SU-DHL-6 (cell line): ENCODE measurements around the gene ROMO1.
A peak's percentile ranks its signal among the peaks of the same experiment; 100 is the strongest.

ENCODE experiments used
- H2AFZ ChIP-seq: fragments of 200-600 bp; sonication (generic); 2 replicates; pipeline ENCODE4 v1.6.1; 2014; ENCODE audit warnings: low read depth, mild to moderate bottlenecking, moderate library complexity, mixed read lengths, antibody characterized with exemption, low read length; ENCODE audit not compliant: severe bottlenecking
- H3F3A ChIP-seq: fragments of 200-600 bp; shearing (Covaris generic); 2 replicates; pipeline ENCODE4 v1.6.0; 2016; ENCODE audit warnings: antibody characterized with exemption, mild to moderate bottlenecking; ENCODE audit not compliant: insufficient read depth
- H3K27ac ChIP-seq: fragments of 200-600 bp; sonication (generic); 2 replicates; pipeline ENCODE4 v1.5.1; 2016; ENCODE audit warnings: low read depth, mild to moderate bottlenecking, low read length, moderate library complexity, mixed read lengths
- H3K27me3 ChIP-seq: fragments of 200-600 bp; sonication (generic), shearing (Covaris generic); 2 replicates; pipeline ENCODE4 v1.6.0; 2014; ENCODE audit warnings: mild to moderate bottlenecking, low read length
- H3K36me3 ChIP-seq: fragments of 200-600 bp; sonication (generic); 2 replicates; pipeline ENCODE4 v1.6.1; 2014; ENCODE audit warnings: mild to moderate bottlenecking, low read length, mixed read lengths
- H3K4me2 ChIP-seq: fragments of 300-600, 200-600 bp; shearing (Covaris generic), sonication (generic); 2 replicates; pipeline ENCODE4 v1.6.0; 2014; ENCODE audit warnings: low read length, low read depth, mild to moderate bottlenecking; ENCODE audit not compliant: poor library complexity, severe bottlenecking
- H3K4me3 ChIP-seq: fragments of 200-600 bp; sonication (generic); 2 replicates; pipeline ENCODE4 v1.5.1; 2014; ENCODE audit warnings: antibody characterized with exemption, low read length, mild to moderate bottlenecking, mixed read lengths; ENCODE audit not compliant: insufficient read depth, poor library complexity, severe bottlenecking
- H3K79me2 ChIP-seq: fragments of 200-600 bp; sonication (generic); 2 replicates; pipeline ENCODE4 v1.6.1; 2014; ENCODE audit warnings: mild to moderate bottlenecking, low read length, moderate library complexity; ENCODE audit not compliant: insufficient read depth
- H3K9ac ChIP-seq: fragments of 200-600 bp; sonication (generic); 2 replicates; pipeline ENCODE4 v1.7.0; 2014; ENCODE audit warnings: mild to moderate bottlenecking, low read length
- H3K9me2 ChIP-seq: fragments of 200-600 bp; sonication (generic); replicated peaks from 2 replicates; pipeline ENCODE4 v1.6.1; 2014; ENCODE audit warnings: low read length; ENCODE audit not compliant: insufficient read depth
- H3K9me3 ChIP-seq: fragments of 200-600 bp; sonication (generic); 2 replicates; pipeline ENCODE4 v1.6.1; 2014; ENCODE audit warnings: low read length, mixed read lengths; ENCODE audit not compliant: insufficient read depth
- H4K20me1 ChIP-seq: fragments of 200-600 bp; sonication (generic); 2 replicates; pipeline ENCODE4 v1.6.1; 2014; ENCODE audit warnings: low read depth, mild to moderate bottlenecking, antibody characterized with exemption, low read length, moderate library complexity, mixed read lengths
- CTCF ChIP-seq: fragments of 200-600 bp; sonication (generic); IDR thresholded peaks from one replicate; pipeline ENCODE4 v1.5.1; 2017; ENCODE audit warnings: antibody characterized with exemption, mild to moderate bottlenecking, low read length, moderate library complexity; ENCODE audit not compliant: insufficient read depth, poor library complexity, severe bottlenecking
- EZH2phosphoT487 ChIP-seq: fragments of 200-600 bp; sonication (generic), shearing (Covaris generic); conservative IDR thresholded peaks from 2 replicates; pipeline ENCODE4 v1.6.1; 2018; ENCODE audit warnings: mild to moderate bottlenecking, antibody characterized with exemption, low read length, moderate library complexity, mixed read lengths

ROMO1 gene

GRCh38 chr20:35734777-35735649 lies 35.8 kb downstream of the ROMO1 start:
- no peaks in the 10 kb centered on the region for H3K9me3 ChIP-seq
- peaks cover 64% of the 10 kb centered on the region for H3F3A ChIP-seq
- H3K9ac ChIP-seq: no peak overlapping the region
- H2AFZ ChIP-seq: no peak overlapping the region
- H3K4me3 ChIP-seq: no peak overlapping the region
- H3K36me3 ChIP-seq: peaks cover 83% of the 10 kb centered on the region
- H4K20me1 ChIP-seq: peaks cover 85% of the 10 kb centered on the region
- no peaks in the 10 kb centered on the region for H3K9me2 ChIP-seq
- no peaks in the 10 kb centered on the region for H3K27me3 ChIP-seq
- H3K27ac ChIP-seq: no peak overlapping the region
- peak overlapping the region; percentile 6 for H3K4me2 ChIP-seq
- TF ChIP-seq CTCF: no peak
- H3K79me2 ChIP-seq: peaks cover 100% of the 10 kb centered on the region

- peaks cover 81% of the 10 kb centered on the region for H3K36me3 ChIP-seq
- H3K9me2 ChIP-seq: no peaks in the 10 kb centered on the region
- no peak overlapping the region for H2AFZ ChIP-seq
- peaks cover 100% of the 10 kb centered on the region for H3K79me2 ChIP-seq
- TF ChIP-seq CTCF (no peak), EZH2phosphoT487 (no peak)
- no peak overlapping the region for H3K4me2 ChIP-seq
- H3K27me3 ChIP-seq: no peaks in the 10 kb centered on the region
- no peak overlapping the region for H3K9ac ChIP-seq
- no peaks in the 10 kb centered on the region for H3K9me3 ChIP-seq
- peaks cover 58% of the 10 kb centered on the region for H3F3A ChIP-seq
- H4K20me1 ChIP-seq: peaks cover 83% of the 10 kb centered on the region
- no peak overlapping the region for H3K4me3 ChIP-seq
- no peak overlapping the region for H3K27ac ChIP-seq
Observed at GRCh38 chr20:35735826-35736470, 36.7 kb downstream of the ROMO1 start.

- Histone ChIP-seq H3K27ac (no peak overlapping the region), H3K9me2 (no peaks in the 10 kb centered on the region), H3K9ac (no peak overlapping the region), H3K4me3 (no peak overlapping the region), H3K9me3 (no peaks in the 10 kb centered on the region), H3K79me2 (peaks cover 95% of the 10 kb centered on the region), H2AFZ (no peak overlapping the region), H4K20me1 (peaks cover 63% of the 10 kb centered on the region), H3K4me2 (no peak overlapping the region), H3K36me3 (peaks cover 65% of the 10 kb centered on the region), H3K27me3 (no peaks in the 10 kb centered on the region), H3F3A (peaks cover 42% of the 10 kb centered on the region)
- TF ChIP-seq CTCF: no peak
- TF ChIP-seq EZH2phosphoT487: no peak
Observed at GRCh38 chr20:35737865-35738333, 38.7 kb downstream of the ROMO1 start.
